HG03025 (cell line): ENCODE measurements around the gene EPC2.

Experiments
- ATAC-seq: cut with Tn5 transposase; IDR thresholded peaks from one replicate; pipeline ENCODE4 v1.9.1; 2021; ENCODE audit warnings: mild to moderate bottlenecking, moderate library complexity; ENCODE audit not compliant: unreplicated experiment, low FRiP score

The EPC2 gene

GRCh38 chr2:148643998-148644882 lies at the start of gene EPC2:
Gene EPC2 (plus strand): TSS chr2:148644751. CDS start chr2:148645018, 267 bp downstream.
- peak; percentile 54 for ATAC-seq

GRCh38 chr2:148596018-148596417 lies 48.5 kb upstream of the EPC2 start:
- no peak for ATAC-seq

- no peak for ATAC-seq
Measured at GRCh38 chr2:148599109-148599991, 45.2 kb upstream of the EPC2 start.

GRCh38 chr2:148602885-148603561 lies 41.5 kb upstream of the EPC2 start:
- ATAC-seq = peak; percentile 25

- peak; percentile 98 for ATAC-seq
Measured at GRCh38 chr2:148603562-148603920, 41.0 kb upstream of the EPC2 start.

- no peak for ATAC-seq
Measured at GRCh38 chr2:148604927-148605326, 39.6 kb upstream of the EPC2 start.

- ATAC-seq = no peak
Measured at GRCh38 chr2:148607566-148607965, 37.0 kb upstream of the EPC2 start.

GRCh38 chr2:148613231-148614013 lies 31.1 kb upstream of the EPC2 start:
- no peak for ATAC-seq

- peak; percentile 21 for ATAC-seq
Measured at GRCh38 chr2:148614014-148614321, 30.6 kb upstream of the EPC2 start.

- peak; percentile 97 for ATAC-seq
Measured at GRCh38 chr2:148614322-148615049, 30.1 kb upstream of the EPC2 start.

- no peak for ATAC-seq
Measured at GRCh38 chr2:148615381-148615841, 29.1 kb upstream of the EPC2 start.

GRCh38 chr2:148616662-148617061 lies 27.9 kb upstream of the EPC2 start:
- no peak for ATAC-seq

GRCh38 chr2:148617219-148617618 lies 27.3 kb upstream of the EPC2 start:
- no peak for ATAC-seq

GRCh38 chr2:148619560-148620195 lies 24.9 kb upstream of the EPC2 start:
- no peak for ATAC-seq

- ATAC-seq = no peak
Measured at GRCh38 chr2:148622366-148622765, 22.2 kb upstream of the EPC2 start.

- no peak for ATAC-seq
Measured at GRCh38 chr2:148623086-148623485, 21.5 kb upstream of the EPC2 start.

GRCh38 chr2:148627224-148627623 lies 17.3 kb upstream of the EPC2 start:
- no peak for ATAC-seq

- ATAC-seq = no peak
Measured at GRCh38 chr2:148634749-148635148, 9.8 kb upstream of the EPC2 start.

GRCh38 chr2:148638543-148638942 lies 6.0 kb upstream of the EPC2 start:
- no peak for ATAC-seq
